Keratinocyte (primary cell): Measurements from ENCODE around the gene UNC5A.

Experiments
- EZH2 ChIP-seq: IDR thresholded peaks from one replicate; pipeline ENCODE4 v1.6.1; 2012; ENCODE audit warnings: inconsistent platforms, mild to moderate bottlenecking, low read length, moderate library complexity
- TF ChIP-seq, protein P1 (sequence below), 3 experiments: IDR thresholded peaks in 1 of 3; conservative IDR thresholded peaks in 1 of 3; optimal IDR thresholded peaks in 1 of 3; 2 replicates in 2 of 3; 3 replicates in 1 of 3; pipeline versions ENCODE3 to v1.5.1; 2011; ENCODE audit warnings: low read length in 3 of 3, mild to moderate bottlenecking in 3 of 3, moderate library complexity in 2 of 3, control low read depth in 1 of 3, inconsistent platforms in 1 of 3; ENCODE audit not compliant: insufficient read depth in 2 of 3; ENCODE audit errors: extremely low read depth in 1 of 3

DNA sequence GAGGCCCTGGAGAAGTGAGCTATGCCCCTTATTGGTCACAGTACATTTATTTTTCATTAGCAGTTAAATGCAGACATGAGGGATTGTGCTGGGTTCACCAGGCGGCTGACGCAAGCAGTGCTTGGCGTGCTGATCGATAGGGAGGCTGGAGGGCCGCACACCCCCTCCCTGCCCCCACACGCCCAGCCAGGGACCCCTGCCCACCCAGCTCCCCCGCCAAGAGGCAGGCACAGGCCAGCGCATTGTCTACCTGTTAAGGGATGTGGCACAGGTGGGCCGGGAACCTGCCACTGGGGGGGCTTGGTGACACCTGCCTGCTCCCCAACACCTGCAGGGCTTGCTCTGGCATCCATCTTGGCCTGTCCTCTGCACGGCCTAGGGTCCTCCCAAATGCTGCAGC is 49.6 kb downstream of the UNC5A start:
- TF ChIP-seq, protein P1, sequence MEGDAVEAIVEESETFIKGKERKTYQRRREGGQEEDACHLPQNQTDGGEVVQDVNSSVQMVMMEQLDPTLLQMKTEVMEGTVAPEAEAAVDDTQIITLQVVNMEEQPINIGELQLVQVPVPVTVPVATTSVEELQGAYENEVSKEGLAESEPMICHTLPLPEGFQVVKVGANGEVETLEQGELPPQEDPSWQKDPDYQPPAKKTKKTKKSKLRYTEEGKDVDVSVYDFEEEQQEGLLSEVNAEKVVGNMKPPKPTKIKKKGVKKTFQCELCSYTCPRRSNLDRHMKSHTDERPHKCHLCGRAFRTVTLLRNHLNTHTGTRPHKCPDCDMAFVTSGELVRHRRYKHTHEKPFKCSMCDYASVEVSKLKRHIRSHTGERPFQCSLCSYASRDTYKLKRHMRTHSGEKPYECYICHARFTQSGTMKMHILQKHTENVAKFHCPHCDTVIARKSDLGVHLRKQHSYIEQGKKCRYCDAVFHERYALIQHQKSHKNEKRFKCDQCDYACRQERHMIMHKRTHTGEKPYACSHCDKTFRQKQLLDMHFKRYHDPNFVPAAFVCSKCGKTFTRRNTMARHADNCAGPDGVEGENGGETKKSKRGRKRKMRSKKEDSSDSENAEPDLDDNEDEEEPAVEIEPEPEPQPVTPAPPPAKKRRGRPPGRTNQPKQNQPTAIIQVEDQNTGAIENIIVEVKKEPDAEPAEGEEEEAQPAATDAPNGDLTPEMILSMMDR (optimal IDR thresholded peaks at IDR 0.05 in 1 of 3, IDR thresholded peaks at IDR 0.05 in 1 of 3, conservative IDR thresholded peaks at IDR 0.05 in 1 of 3; ENCODE audit: extremely low read depth in 1 of 3, insufficient read depth in 2 of 3, low read length in 3 of 3) = no peak
- no peak for TF ChIP-seq EZH2
